PFSK-1 (cell line): ENCODE data around the gene MAGI1.

Source experiments
- FOXP2 ChIP-seq: optimal IDR thresholded peaks from 2 replicates; pipeline ENCODE3; 2011; ENCODE audit warnings: borderline replicate concordance, control low read depth, inconsistent platforms; ENCODE audit not compliant: insufficient read depth; ENCODE audit errors: extremely low read length, extremely low read depth
- POLR2AphosphoS5 ChIP-seq: IDR thresholded peaks from 2 replicates; pipeline ENCODE4 v1.6.1; 2012; ENCODE audit warnings: low read depth, mild to moderate bottlenecking, control low read depth, low read length, moderate library complexity
- REST ChIP-seq, 2 experiments: IDR thresholded peaks; 2 replicates each; pipeline versions ENCODE4 v1.6.1 to v1.8.0; 2011 to 2012; ENCODE audit warnings: low read depth in 2 of 2, low read length in 2 of 2, control low read depth in 1 of 2, inconsistent platforms in 1 of 2, mild to moderate bottlenecking in 1 of 2, moderate library complexity in 1 of 2; ENCODE audit not compliant: insufficient read depth in 1 of 2
- SIN3A ChIP-seq: IDR thresholded peaks from 2 replicates; pipeline ENCODE4 v1.6.1; 2012; ENCODE audit warnings: mild to moderate bottlenecking, low read length, moderate library complexity, borderline replicate concordance; ENCODE audit not compliant: insufficient read depth
- TAF1 ChIP-seq: IDR thresholded peaks from 2 replicates; pipeline ENCODE4 v1.6.1; 2012; ENCODE audit warnings: low read length, control low read depth, borderline replicate concordance; ENCODE audit not compliant: insufficient read depth

MAGI1 gene

GRCh38 chr3:65481085-65481484 is 557.6 kb downstream of the MAGI1 start:
- TF ChIP-seq REST (IDR thresholded peaks at IDR 0.05; ENCODE audit: insufficient read depth in 1 of 2, low read depth in 2 of 2, low read length in 2 of 2) (no peak), SIN3A (no peak), POLR2AphosphoS5 (no peak), FOXP2 (no peak), TAF1 (no peak)

- TF ChIP-seq REST (IDR thresholded peaks at IDR 0.05; ENCODE audit: insufficient read depth in 1 of 2, low read depth in 2 of 2, low read length in 2 of 2): no peak
- no peak for TF ChIP-seq TAF1
- no peak for TF ChIP-seq FOXP2
- TF ChIP-seq POLR2AphosphoS5: no peak
- TF ChIP-seq SIN3A: no peak
These were observed 558.7 kb downstream of the MAGI1 start for GRCh38 chr3:65479990-65480389.

- no peak for TF ChIP-seq SIN3A
- no peak for TF ChIP-seq FOXP2
- TF ChIP-seq TAF1: no peak
- TF ChIP-seq POLR2AphosphoS5: no peak
- no peak for TF ChIP-seq REST (IDR thresholded peaks at IDR 0.05; ENCODE audit: insufficient read depth in 1 of 2, low read depth in 2 of 2, low read length in 2 of 2)
These were observed 559.9 kb downstream of the MAGI1 start for GRCh38 chr3:65478551-65479500.

DNA sequence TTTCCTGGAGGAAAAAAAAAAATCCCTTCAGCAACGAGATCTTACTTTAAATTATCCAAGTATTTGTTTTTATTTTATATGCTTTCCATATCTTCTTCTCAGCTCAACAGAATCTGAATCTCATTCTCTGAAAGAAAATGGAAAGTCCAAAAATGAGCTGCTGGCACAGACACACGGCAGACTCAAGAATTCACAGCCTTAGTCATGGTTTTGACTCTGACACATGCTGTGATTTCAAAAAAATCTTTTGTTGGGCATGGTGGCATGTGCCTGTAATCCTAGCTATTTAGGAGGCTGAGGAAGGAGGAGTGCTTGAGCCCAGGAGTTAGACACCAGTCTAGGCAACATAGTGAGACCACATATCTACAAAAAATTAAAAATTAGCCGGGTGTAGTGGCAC is 565.0 kb downstream of the MAGI1 start:
- TF ChIP-seq FOXP2 (no peak), SIN3A (no peak)

- no peak for TF ChIP-seq TAF1
- TF ChIP-seq FOXP2: no peak
- TF ChIP-seq REST (IDR thresholded peaks at IDR 0.05; ENCODE audit: insufficient read depth in 1 of 2, low read depth in 2 of 2, low read length in 2 of 2): no peak
- TF ChIP-seq POLR2AphosphoS5: no peak
- no peak for TF ChIP-seq SIN3A
These were observed 566.2 kb downstream of the MAGI1 start for GRCh38 chr3:65472501-65472900.
